ENCODE measurements around the gene RHBDL1. TPM values are rescaled to one million over a fixed set of nuclear protein-coding genes. Genes with fewer than 3 reads are reported as not detected.
A peak's percentile ranks its signal among the peaks of the same experiment; 100 is the strongest.
"Not testable (repeated sequence)": the region's sequence is repeated elsewhere in the genome, so short reads cannot be mapped to it uniquely, and the experiment has no call there.

The RHBDL1 gene
- total and polyA plus RNA-seq, 10 of the 15 experiments (the other 5 are each of a cell fraction or from before 2014, with no cell fraction given), result 0.04 to 1.3 (median 0.65) TPM; not detected in 5

DNA sequence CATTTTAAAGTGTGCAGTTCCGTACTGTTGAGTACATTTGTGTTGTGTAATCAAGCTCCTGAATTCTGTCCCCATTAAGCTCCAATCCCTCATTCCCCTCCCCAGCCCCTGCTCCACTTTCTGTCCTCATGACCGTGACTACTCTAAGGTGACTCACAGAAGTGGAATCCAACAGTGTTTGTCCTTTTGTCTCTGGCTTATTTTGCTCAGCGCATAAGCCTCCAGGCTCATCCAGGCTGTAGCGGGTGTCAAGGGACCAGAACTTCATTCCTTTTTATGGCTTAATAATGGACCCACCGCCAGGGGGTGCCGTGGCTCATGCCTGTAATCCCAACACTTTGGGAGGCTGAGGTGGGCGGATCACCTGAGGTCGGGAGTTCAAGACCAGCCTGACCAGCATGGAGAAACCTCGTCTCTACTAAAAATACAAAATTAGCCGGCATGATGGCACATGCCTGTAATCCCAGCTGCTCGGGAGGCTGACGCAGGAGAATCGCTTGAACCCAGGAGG is 37.3 kb downstream of the RHBDL1 start:
- intact Hi-C loops (cut with micrococcal nuclease; ENCODE audit: unreplicated experiment); DNase-seq (ENCODE audit: low read depth, low spot score); H3K4me1 ChIP-seq (ENCODE audit: control insufficient read depth, insufficient read depth, low read length); H3K4me3 ChIP-seq; H2AFZ ChIP-seq (ENCODE audit: control insufficient read depth, low read depth, low read length); BruUV-seq (replicated peaks); POLR2A ChIA-PET; H4K20me1 ChIP-seq (ENCODE audit: control insufficient read depth, insufficient read depth); H3K79me2 ChIP-seq (ENCODE audit: control insufficient read depth, insufficient read depth, low read length); H3K27me3 ChIP-seq (replicated peaks in 1 of 2; ENCODE audit: control insufficient read depth in 2 of 2, insufficient read depth in 2 of 2, low read length in 1 of 2); H3K9ac ChIP-seq (ENCODE audit: control insufficient read depth, insufficient read depth, low read length); H3K4me2 ChIP-seq (ENCODE audit: control insufficient read depth, insufficient read depth); H3K36me3 ChIP-seq (ENCODE audit: control insufficient read depth in 2 of 2, insufficient read depth in 2 of 2, low read length in 1 of 2); FAIRE-seq; H3K27ac ChIP-seq (ENCODE audit: control insufficient read depth, insufficient read depth); ATAC-seq; H3K9me3 ChIP-seq (replicated peaks; ENCODE audit: control insufficient read depth, insufficient read depth, low read length): not testable (repeated sequence)
- WGBS (ENCODE audit: insufficient coverage, insufficient replicate concordance, low lambda C conversion rate, missing lambda C conversion rate), result 48% methylated on average over 13 of the region's 13 CpGs
- ChIA-PET RAD21 (ENCODE audit: unreplicated experiment) (interaction anchor here (0.7 to 1.5 kb wide), 4 partner anchors 12 to 328 kb away, joined by 3 to 10 read pairs (median 5); partner anchors contain the start of genes CHTF18 and RPUSD1), SMC1A (ENCODE audit: uncharacterized antibody, unreplicated experiment) (interaction anchor here (0.7 to 2.1 kb wide), 7 partner anchors 8 to 391 kb away, joined by 3 to 12 read pairs (median 3); partner anchors contain the start of genes ANTKMT, CCDC78, CHTF18 and RPUSD1), CTCF (interaction anchor here (0.5 to 2.2 kb wide), 17 partner anchors 12 to 390 kb away, joined by 3 to 32 read pairs (median 4); partner anchors contain the start of genes CCDC78, CHTF18, CIAO3 and HAGHL)
- TF ChIP-seq, protein P1, sequence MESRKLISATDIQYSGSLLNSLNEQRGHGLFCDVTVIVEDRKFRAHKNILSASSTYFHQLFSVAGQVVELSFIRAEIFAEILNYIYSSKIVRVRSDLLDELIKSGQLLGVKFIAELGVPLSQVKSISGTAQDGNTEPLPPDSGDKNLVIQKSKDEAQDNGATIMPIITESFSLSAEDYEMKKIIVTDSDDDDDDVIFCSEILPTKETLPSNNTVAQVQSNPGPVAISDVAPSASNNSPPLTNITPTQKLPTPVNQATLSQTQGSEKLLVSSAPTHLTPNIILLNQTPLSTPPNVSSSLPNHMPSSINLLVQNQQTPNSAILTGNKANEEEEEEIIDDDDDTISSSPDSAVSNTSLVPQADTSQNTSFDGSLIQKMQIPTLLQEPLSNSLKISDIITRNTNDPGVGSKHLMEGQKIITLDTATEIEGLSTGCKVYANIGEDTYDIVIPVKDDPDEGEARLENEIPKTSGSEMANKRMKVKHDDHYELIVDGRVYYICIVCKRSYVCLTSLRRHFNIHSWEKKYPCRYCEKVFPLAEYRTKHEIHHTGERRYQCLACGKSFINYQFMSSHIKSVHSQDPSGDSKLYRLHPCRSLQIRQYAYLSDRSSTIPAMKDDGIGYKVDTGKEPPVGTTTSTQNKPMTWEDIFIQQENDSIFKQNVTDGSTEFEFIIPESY (IDR thresholded peaks at IDR 0.05), result 0 out of 2 replicates have a peak, but pooled peaks have one; percentile 75
- TF ChIP-seq, protein P2, sequence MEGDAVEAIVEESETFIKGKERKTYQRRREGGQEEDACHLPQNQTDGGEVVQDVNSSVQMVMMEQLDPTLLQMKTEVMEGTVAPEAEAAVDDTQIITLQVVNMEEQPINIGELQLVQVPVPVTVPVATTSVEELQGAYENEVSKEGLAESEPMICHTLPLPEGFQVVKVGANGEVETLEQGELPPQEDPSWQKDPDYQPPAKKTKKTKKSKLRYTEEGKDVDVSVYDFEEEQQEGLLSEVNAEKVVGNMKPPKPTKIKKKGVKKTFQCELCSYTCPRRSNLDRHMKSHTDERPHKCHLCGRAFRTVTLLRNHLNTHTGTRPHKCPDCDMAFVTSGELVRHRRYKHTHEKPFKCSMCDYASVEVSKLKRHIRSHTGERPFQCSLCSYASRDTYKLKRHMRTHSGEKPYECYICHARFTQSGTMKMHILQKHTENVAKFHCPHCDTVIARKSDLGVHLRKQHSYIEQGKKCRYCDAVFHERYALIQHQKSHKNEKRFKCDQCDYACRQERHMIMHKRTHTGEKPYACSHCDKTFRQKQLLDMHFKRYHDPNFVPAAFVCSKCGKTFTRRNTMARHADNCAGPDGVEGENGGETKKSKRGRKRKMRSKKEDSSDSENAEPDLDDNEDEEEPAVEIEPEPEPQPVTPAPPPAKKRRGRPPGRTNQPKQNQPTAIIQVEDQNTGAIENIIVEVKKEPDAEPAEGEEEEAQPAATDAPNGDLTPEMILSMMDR (IDR thresholded peaks at IDR 0.05 in 2 of 3, conservative IDR thresholded peaks at IDR 0.05 in 1 of 3; ENCODE audit: control insufficient read depth in 2 of 3, extremely low read depth in 1 of 3, insufficient read depth in 1 of 3, low read depth in 3 of 3, low read length in 3 of 3), result peak; percentile 21 to 28 (median 23); a peak in 4 of 6 replicates
- in situ Hi-C loops (cut with MboI), result loop anchor here (5.0 kb wide), 1 partner anchor 75 kb away; the partner anchor contains the start of genes CHTF18 and RPUSD1
